ENCODE measurements around the gene CAMK1D. TPM values are rescaled to one million over a fixed set of nuclear protein-coding genes. Genes with fewer than 3 reads are reported as not detected.

Gene CAMK1D
- total RNA-seq, 2 donors from 2014 or later = 4.5 to 7.8 TPM

DNA sequence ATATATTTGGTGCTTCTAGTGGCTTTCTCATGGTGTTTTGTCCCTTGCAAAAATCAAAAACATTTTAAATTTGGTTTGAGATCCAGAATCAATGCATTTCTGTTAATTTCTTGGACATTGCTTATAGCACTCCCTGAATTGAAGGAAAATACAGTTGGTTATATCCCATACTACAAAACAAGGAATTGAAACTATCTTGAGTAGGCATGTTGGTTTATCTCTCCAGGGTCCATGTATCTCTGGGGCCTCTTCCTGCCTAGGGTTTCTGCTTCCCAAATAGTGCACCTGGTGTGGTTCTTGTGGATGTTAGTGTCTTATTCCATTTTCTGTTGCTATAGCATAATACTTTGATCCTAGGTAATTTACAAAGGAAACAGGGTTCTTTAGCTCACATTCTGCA lies 212.4 kb downstream of the CAMK1D start:
- DNase-seq = no peak
- H3K4me1 ChIP-seq (ENCODE audit: control insufficient read depth, insufficient read depth, low read length) = no peaks in the 10 kb centered on the region
- Mint-ChIP-seq H3K9me3 (no peaks in the 10 kb centered on the region), H3K36me3 (ENCODE audit: low read depth) (no peaks in the 10 kb centered on the region), H3K4me3 (no peak overlapping the region), H3K27me3 (ENCODE audit: insufficient read depth) (peaks cover 20% of the 10 kb centered on the region), H3K27ac (no peak overlapping the region), H3K4me1 (no peaks in the 10 kb centered on the region)
- H3K9ac ChIP-seq (ENCODE audit: extremely low read depth, low read length, poor library complexity, severe bottlenecking) = no peak overlapping the region
- H3K9me3 ChIP-seq (ENCODE audit: control insufficient read depth, low read length) = no peaks in the 10 kb centered on the region
- TF ChIP-seq, protein P1, sequence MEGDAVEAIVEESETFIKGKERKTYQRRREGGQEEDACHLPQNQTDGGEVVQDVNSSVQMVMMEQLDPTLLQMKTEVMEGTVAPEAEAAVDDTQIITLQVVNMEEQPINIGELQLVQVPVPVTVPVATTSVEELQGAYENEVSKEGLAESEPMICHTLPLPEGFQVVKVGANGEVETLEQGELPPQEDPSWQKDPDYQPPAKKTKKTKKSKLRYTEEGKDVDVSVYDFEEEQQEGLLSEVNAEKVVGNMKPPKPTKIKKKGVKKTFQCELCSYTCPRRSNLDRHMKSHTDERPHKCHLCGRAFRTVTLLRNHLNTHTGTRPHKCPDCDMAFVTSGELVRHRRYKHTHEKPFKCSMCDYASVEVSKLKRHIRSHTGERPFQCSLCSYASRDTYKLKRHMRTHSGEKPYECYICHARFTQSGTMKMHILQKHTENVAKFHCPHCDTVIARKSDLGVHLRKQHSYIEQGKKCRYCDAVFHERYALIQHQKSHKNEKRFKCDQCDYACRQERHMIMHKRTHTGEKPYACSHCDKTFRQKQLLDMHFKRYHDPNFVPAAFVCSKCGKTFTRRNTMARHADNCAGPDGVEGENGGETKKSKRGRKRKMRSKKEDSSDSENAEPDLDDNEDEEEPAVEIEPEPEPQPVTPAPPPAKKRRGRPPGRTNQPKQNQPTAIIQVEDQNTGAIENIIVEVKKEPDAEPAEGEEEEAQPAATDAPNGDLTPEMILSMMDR (conservative IDR thresholded peaks at IDR 0.05) = no peak
- no peaks in the 10 kb centered on the region for H3K36me3 ChIP-seq (ENCODE audit: control insufficient read depth, insufficient read depth, low read length)
- H3K4me3 ChIP-seq (ENCODE audit: low read length) = no peak overlapping the region
- H3K27me3 ChIP-seq (ENCODE audit: control insufficient read depth, insufficient read depth, low read length, poor library complexity, severe bottlenecking) = no peaks in the 10 kb centered on the region
- no peak overlapping the region for H3K27ac ChIP-seq (ENCODE audit: low read depth, low read length)

DNA sequence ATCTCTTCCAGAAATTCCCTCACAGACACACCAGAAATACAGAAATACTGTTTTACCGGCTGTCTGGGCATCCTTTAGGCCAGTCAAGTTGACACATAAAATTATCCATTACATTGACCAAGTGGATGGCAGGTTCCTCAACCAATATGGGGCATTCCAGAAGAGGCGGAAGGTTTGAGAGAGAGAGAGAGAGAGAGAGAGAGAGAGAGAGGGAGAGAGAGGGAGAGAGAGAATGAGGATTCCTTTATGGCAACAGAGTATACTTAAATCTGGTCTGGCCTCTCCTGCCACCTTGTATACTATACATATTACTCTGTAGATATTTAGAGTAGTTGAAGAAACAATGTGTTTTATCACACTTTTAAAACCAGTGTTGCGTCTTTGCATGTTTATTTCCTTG lies 214.1 kb downstream of the CAMK1D start:
- Mint-ChIP-seq H3K4me1 (no peaks in the 10 kb centered on the region), H3K27me3 (ENCODE audit: insufficient read depth) (peaks cover 31% of the 10 kb centered on the region), H3K9me3 (no peaks in the 10 kb centered on the region), H3K4me3 (no peak overlapping the region), H3K27ac (no peak overlapping the region), H3K36me3 (ENCODE audit: low read depth) (no peaks in the 10 kb centered on the region)
- DNase-seq = no peak
- no peaks in the 10 kb centered on the region for H3K4me1 ChIP-seq (ENCODE audit: control insufficient read depth, insufficient read depth, low read length)
- no peak overlapping the region for H3K27ac ChIP-seq (ENCODE audit: low read depth, low read length)
- 90% methylated on average over 3 of the region's 3 CpGs; no CpG with 5 or more reads in 1 of the 2 experiments for WGBS, 2 experiments (ENCODE audit: insufficient coverage in 1 of 2, insufficient read length in 1 of 2)
- H3K9me3 ChIP-seq (ENCODE audit: control insufficient read depth, low read length) = no peaks in the 10 kb centered on the region
- no peak overlapping the region for H3K9ac ChIP-seq (ENCODE audit: extremely low read depth, low read length, poor library complexity, severe bottlenecking)
- H3K4me3 ChIP-seq (ENCODE audit: low read length) = no peak overlapping the region
- no peaks in the 10 kb centered on the region for H3K27me3 ChIP-seq (ENCODE audit: control insufficient read depth, insufficient read depth, low read length, poor library complexity, severe bottlenecking)
- TF ChIP-seq, protein P1 (conservative IDR thresholded peaks at IDR 0.05) = no peak
- H3K36me3 ChIP-seq (ENCODE audit: control insufficient read depth, insufficient read depth, low read length) = no peaks in the 10 kb centered on the region

DNA sequence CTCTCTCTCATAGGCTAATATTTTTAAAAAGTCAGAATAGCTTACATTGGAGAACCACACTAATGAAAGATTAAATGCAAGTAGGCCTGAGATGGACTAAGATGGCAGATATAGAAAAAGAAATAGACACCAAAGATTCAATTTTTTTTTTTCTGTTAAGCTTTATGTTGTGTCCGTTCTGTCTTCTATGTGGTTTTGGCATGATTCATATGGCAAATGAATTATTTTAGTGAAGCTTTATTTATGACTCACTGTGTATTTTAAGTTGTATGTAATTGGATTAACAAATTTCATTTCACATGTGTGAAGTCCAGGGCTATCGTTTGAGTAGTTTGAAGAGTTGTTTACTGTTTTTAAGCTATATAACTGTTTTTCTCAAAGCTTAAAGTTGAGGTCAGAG lies 214.8 kb downstream of the CAMK1D start:
- Mint-ChIP-seq H3K27me3 (ENCODE audit: insufficient read depth) (peaks cover 32% of the 10 kb centered on the region), H3K27ac (no peak overlapping the region), H3K9me3 (no peaks in the 10 kb centered on the region), H3K4me1 (no peaks in the 10 kb centered on the region), H3K4me3 (no peak overlapping the region), H3K36me3 (ENCODE audit: low read depth) (no peaks in the 10 kb centered on the region)
- DNase-seq = no peak
- Histone ChIP-seq H3K9me3 (ENCODE audit: control insufficient read depth, low read length) (no peaks in the 10 kb centered on the region), H3K9ac (ENCODE audit: extremely low read depth, low read length, poor library complexity, severe bottlenecking) (no peak overlapping the region), H3K36me3 (ENCODE audit: control insufficient read depth, insufficient read depth, low read length) (no peaks in the 10 kb centered on the region), H3K4me3 (ENCODE audit: low read length) (no peak overlapping the region), H3K27me3 (ENCODE audit: control insufficient read depth, insufficient read depth, low read length, poor library complexity, severe bottlenecking) (no peaks in the 10 kb centered on the region), H3K4me1 (ENCODE audit: control insufficient read depth, insufficient read depth, low read length) (no peaks in the 10 kb centered on the region), H3K27ac (ENCODE audit: low read depth, low read length) (no peak overlapping the region)
- TF ChIP-seq, protein P1 (conservative IDR thresholded peaks at IDR 0.05) = no peak
- 95% methylated on average over 1 of the region's 2 CpGs; no CpG with 5 or more reads in 1 of the 2 experiments for WGBS, 2 experiments (ENCODE audit: insufficient coverage in 1 of 2, insufficient read length in 1 of 2)

All from endodermal cell (in vitro differentiated cells).